8988T (cell line): Measurements from ENCODE around the gene TIE1.

Experiments used
- DNase-seq: peaks from one replicate; pipeline ENCODE4 v3.0.0; 2011

The TIE1 gene

DNA sequence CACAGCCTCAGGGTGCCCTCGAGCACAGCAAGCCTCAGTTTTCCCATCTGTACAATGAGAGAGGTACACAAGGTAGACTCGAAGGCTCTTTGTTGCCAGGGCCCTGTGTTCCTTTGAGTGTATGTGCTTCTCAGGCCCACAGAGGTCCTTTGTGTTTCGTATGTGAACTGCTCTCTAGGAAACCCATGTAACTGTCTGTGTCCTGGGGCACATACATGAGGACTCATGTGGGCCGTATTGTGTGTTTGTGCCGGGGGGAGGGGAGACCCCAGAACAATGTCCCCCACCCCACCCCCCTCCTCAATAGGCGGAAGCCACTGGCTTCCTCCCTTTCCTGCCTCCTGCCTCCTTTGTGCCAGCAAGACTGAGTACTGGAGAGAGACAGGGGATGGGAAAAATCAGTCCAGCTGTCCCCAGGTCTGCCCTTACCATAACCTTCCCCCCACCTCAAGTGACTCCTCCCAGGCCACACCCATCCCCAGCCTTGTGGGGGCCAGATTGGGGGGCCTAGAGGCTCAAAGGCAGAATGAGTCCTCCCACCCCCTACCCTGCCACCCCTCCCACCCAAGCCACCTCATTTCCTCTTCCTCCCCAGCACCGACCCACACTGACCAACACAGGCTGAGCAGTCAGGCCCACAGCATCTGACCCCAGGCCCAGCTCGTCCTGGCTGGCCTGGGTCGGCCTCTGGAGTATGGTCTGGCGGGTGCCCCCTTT is at the start of gene TIE1:
TSS of gene TIE1 (plus strand) at position 605 of the 717 bp plus-strand sequence. CDS start at position 695, 90 bp downstream.
- DNase-seq, result no peak

DNA sequence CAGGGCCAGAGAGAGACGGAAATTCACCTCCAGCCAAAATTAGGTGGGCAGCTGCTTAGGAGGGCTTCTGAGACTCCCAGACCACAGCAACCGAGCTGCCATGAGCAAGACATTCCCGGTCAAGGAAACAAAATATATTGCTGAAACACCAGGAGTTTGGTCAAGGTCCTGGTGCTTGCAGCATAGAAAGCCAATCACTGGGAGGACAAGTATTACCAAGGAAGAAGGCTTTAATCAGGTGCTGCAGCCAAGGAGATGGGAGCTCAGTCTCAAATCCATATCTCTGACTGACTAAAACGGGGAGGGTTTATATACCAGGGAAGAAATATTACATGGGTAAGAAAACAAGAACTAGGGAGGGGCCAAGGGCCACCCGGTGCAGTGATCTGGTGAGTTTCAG is 49.8 kb upstream of the TIE1 start:
- no peak for DNase-seq

DNA sequence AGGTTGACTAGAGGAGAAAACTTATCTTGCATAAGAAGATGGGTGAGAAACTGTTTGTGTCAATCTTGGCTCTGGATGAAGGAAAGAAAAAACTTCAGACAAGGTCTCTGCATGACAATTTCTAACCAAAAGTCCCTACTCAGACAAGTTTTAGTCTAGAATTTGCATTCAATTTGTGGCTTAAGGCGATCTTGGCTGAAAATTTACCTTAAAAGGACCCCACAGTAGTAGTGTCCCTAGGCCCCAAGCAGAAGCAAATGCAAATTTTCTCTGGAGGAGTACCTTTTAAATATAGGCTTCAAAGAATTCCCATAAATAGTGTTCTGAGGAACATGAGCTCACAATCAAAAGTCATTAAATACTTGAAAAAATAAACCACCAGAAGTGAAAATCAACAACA is 48.6 kb upstream of the TIE1 start:
- no peak for DNase-seq

DNA sequence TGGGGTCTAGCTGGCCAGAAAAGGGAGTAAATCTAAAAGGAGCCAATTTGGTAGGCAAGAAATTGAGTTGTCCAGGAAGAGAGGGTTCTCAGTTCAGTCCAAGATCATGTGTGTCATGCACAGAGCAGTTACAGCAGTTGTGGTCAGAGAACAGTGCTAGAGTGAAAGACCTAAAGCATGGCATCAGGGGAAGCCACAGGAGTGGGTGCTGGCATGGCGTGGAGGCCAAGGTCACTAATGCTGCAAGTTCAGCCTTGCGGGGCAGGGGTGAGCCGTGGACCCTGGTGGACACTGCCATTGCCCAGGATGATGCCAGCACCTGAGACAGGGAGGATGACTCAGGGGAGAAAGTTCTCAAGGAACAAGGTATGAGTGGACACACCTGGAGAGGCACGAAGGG is 47.6 kb upstream of the TIE1 start:
- DNase-seq, result no peak

DNA sequence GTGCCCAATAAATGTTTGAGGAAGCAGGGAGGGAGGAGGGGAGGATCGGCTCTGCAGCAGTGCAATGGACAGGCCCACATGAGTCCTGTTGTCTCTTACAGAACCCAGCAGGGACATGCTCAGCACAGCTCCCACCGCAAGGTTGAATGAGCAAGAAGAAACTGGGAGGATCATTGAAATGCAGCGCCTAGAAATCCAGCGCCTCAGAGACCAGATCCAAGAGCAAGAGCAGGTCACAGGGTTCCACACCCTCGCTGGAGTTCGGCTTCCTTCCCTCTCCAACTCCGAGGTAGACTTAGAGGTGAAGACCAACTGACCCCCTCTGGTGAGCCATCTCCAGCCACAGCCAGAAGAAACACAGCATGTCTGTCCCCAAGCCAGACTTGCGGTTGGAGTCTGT is 46.9 kb upstream of the TIE1 start:
- DNase-seq, result no peak

DNA sequence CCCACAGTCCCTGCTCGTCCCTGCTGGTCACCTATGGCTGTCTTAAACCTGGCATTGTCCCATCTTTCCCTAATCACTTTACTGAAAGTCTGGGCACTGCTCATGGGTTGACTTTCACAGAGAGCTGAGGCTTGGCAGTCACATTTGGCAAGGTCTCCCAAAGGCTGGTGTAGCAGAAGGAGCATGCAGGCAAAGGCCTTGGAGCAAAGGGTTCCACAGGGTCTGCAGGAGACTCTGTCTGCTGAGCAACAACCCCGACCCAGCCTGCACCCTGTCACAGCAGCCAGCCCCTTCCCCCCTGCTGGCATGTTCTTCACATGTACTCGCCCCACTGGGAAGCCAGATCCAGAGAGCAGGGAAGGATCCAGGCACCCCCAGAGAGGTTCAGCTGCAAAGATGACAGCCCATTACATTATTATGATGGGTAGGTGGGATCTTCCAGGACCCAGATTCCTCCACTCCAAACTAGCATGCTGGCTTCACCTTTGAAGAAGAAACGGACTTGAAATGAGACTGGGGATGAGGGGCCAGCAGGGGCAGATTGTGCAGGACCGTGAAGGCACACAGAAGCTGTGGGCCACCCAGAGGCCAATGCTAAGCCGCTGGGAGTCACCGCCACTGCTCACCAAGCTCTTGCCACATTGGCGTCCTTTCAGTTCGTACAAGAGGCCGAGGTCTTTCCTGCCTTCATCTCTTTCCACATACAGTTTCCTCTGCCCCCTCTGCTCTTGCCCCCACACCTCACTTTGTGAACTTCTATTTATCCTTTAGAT is 45.2 kb upstream of the TIE1 start:
- no peak for DNase-seq

- DNase-seq, result no peak
Measured at GRCh38 chr1:43256675-43257570, 43.9 kb upstream of the TIE1 start.

DNA sequence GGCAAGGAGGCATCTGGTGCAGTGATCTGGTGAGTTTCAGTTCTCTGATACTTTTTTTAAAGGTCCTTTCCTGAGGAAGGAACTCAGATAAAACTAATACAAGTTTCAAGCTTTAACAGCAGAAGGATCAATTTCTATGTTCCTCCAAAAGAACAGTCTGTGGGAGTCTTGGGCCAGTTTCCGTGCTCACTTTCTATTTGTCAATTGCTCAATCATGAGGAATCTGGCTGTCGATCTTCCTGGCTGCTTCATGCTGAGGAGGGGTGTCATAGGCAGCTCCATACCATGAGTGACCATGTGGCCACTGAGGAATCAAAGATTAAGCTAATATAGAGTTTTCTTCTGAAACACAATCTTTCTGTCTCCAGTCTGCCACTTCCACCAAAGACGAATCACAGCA is 42.4 kb upstream of the TIE1 start:
- no peak for DNase-seq

GRCh38 chr1:43265431-43265830 is 35.4 kb upstream of the TIE1 start:
- DNase-seq, result no peak

GRCh38 chr1:43266881-43267280 is 33.9 kb upstream of the TIE1 start:
- no peak for DNase-seq

DNA sequence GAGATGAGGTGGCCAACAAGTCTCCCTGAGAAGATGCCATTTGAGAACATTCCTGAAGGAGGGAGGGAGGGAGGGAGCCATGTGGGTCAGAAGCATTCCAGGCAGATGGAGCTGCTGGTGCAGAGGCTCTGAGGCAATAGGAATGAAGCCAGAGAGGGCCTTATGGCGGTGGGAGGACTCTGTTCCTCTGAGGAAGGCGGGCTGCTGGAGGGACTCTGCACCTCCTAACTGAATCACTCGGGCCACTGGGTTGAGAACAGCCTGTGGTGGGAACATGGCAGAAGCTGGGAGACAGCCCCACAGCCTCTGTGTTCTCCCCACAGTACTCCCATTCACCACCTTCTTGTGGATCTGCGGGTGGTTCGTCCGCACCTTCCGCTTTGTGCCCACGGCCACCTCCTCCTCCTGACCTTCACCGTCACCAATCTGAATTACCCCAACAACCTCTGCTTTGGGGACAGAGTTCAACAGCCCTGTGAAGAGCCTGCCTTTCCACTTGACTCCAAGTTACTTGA is 33.4 kb upstream of the TIE1 start:
- DNase-seq, result no peak

GRCh38 chr1:43267818-43268425 is 32.9 kb upstream of the TIE1 start:
- DNase-seq, result no peak

DNA sequence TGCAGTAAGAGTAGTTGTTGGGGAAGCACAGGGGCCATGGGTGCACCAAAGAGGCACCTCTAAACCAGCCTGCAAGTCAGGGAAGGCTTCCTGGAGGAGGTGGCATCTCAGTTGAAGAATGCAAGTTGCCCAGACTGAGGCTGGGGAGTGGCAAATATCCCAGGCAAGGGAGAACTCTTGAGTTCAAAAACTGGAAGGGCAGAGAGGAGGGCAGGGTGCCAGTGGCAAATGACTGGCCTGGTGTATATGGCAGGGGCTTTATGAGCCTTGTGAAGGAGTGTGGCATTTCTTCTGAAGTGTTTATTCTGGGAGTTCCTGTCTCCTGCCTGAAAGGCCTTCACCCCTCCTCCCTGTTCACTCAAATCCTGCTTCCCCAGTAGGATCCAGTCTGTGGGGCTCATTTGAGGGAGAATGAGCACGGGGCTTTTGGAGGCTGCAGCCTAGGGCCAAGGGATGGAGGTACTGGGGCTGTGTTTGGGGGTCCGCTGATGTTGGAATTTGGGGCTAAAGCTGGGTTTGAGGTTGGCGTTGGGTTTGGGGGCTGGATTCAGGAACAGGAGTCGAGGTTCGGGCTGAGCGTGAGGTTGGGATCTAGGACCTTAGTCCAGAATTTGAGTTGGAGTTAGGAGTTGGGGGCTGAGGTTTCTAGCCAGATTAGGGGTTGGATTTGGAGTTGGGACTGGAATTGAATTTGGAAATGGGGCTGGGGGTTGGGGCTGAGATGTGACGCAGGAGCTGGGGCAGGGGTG is 31.0 kb upstream of the TIE1 start, which contains the start of gene TMEM125:
TSS of gene TMEM125 (plus strand) at position 357 of the 749 bp plus-strand sequence. CDS start 2,740 bp downstream, outside the sequence.
- DNase-seq, result no peak

DNA sequence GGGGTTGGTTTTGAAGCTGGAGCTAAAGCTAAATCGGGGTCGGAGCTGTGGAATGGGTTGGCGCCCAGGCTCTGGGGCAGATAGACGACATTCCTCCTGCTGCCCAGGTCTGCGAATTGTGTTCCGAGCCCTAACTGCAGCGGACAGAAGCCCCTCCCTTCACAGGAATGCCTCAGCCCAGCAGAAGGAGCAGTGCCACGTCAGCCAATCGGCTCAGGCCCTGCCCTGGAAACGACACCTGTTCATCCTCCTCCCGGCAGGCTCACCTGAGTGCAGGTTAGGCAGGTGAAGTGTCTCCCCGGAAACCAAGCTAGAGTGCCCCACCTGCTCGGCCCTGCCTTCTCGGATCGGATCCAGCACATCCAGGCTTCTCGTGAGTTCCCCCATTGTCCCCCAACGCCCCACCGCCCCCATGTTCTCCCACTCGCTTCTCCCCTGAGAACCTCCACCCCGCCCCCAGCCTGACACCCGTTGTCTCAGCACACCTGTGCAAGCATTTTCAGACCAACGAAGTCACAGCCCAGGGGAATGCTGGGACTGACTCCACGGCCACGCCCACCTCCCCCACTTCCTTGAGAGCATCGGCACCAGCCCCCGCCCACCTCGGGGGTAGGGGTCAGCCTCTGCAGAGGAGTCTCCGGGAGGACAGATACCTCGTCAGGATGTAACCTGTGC is 30.2 kb upstream of the TIE1 start:
- no peak for DNase-seq

DNA sequence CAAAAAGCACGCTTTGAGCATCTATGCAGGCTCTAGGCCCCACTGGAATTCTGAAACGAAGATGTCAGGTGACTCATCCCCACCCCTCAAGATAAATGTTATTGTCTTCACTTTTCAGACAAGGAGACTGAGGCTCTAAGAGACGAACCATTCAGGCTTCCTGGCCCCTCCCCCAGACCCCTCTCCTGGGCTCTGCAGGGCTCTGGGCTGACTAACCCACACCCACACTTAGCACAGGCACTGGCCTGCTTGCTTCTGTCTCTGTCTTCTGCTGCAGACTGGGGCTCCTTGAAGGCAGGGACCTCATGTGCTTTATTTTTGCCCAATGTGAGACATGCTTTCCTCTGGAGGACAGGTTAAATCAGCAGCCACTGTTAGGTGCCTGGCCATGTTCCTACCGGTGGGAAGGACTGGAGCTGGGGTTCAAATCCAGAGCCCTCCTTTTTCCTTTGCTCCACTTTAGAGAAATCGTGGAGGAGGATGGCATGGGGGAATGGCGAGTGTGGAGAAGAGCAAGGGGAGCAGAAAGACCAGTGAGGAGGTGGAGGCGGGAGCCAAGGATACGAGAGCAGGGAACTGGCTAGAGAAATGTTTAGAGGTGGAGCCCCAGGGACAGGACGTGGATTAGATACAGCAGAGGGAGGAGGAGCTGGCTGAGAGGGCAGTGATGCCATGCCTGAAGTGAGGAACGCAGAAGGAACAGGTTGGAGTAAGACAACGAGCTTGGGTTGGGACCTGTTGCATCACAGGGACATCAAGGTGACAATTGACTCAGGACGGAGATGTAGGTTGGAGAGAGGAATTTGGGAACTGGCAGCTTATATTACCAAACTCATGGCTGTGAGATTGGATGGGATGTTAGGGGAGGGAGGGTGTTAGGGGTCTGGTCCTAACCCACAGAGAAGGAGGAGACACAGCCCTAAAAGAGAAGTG is 29.3 kb upstream of the TIE1 start:
- no peak for DNase-seq

- no peak for DNase-seq
Measured at GRCh38 chr1:43272161-43272560, 28.6 kb upstream of the TIE1 start.

DNA sequence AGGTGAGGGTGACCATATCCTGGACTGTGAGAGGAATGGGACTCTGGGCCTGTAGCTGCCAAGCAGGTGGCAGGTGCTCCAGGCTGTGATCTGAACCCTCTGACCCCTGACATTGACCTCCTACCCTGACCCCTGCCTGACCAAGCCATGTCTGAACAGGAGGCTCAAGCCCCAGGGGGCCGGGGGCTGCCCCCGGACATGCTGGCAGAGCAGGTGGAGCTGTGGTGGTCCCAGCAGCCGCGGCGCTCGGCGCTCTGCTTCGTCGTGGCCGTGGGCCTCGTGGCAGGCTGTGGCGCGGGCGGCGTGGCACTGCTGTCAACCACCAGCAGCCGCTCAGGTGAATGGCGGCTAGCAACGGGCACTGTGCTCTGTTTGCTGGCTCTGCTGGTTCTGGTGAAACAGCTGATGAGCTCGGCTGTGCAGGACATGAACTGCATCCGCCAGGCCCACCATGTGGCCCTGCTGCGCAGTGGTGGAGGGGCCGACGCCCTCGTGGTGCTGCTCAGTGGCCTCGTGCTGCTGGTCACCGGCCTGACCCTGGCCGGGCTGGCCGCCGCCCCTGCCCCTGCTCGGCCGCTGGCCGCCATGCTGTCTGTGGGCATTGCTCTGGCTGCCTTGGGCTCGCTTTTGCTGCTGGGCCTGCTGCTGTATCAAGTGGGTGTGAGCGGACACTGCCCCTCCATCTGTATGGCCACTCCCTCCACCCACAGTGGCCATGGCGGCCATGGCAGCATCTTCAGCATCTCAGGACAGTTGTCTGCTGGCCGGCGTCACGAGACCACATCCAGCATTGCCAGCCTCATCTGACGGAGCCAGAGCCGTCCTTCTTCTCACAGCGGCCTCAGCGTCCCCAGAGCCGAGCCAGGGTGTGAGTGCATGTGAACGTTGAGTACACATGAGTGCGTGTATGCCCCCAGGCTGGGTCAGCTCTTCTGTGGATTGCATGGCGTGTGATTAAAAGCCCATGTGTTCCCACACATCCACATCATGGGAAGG is 27.9 kb upstream of the TIE1 start:
- no peak for DNase-seq

DNA sequence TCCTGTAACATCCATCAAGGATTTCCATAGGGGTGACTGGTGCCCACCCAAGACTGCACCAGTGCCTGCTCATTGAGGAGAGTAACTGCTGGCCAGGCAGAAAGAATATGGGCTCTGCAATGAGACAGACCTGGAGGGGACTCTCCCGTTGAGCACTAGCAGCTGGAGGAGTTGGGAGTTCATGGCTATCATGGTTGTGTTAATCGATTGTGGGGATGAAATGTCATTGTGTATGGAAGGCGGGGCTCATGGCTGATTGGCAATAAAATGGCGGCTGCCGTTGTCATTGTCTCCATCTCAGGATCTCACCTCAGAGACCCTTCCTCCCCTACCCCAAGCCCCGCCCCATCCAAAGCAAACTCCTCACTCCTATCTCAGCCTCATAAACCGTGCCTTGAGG is 27.1 kb upstream of the TIE1 start:
- no peak for DNase-seq
